Fibroblast of lung (primary cell): ENCODE results near the gene PAK1IP1. TPM values are rescaled to one million over a fixed set of nuclear protein-coding genes. Genes with fewer than 3 reads are reported as not detected.
"Not testable (repeated sequence)": the region's sequence is repeated elsewhere in the genome, so short reads cannot be mapped to it uniquely, and the experiment has no call there.

Experiments used
- DNase-seq, 2 donors: peaks; one replicate each; pipeline versions ENCODE4 v3.0.0 to v3.0.0-alpha.2; 2010; ENCODE audit warnings: low read depth in 2 of 2
- H2AFZ ChIP-seq: 2 replicates; pipeline ENCODE4 v1.5.1; 2012; ENCODE audit warnings: low read length, control low read depth, inconsistent platforms
- H3K27ac ChIP-seq: 2 replicates; pipeline ENCODE4 v1.5.1; 2011; ENCODE audit warnings: low read length, control low read depth; ENCODE audit not compliant: insufficient read depth
- H3K27me3 ChIP-seq: 2 replicates; pipeline ENCODE4 v1.5.1; 2011; ENCODE audit warnings: mild to moderate bottlenecking, low read length; ENCODE audit not compliant: control insufficient read depth, insufficient read depth
- H3K36me3 ChIP-seq: 2 replicates; pipeline ENCODE4 v1.5.1; 2011; ENCODE audit warnings: low read length; ENCODE audit not compliant: control insufficient read depth, insufficient read depth
- H3K4me1 ChIP-seq: 2 replicates; pipeline ENCODE4 v1.5.1; 2011; ENCODE audit warnings: low read length; ENCODE audit not compliant: control insufficient read depth, insufficient read depth; ENCODE audit errors: extremely low read depth
- H3K4me2 ChIP-seq: 2 replicates; pipeline ENCODE4 v1.5.1; 2011; ENCODE audit warnings: low read length, control low read depth; ENCODE audit not compliant: insufficient read depth; ENCODE audit errors: extremely low read depth
- H3K4me3 ChIP-seq, 4 experiments: fragments of 200-600 bp in 1 of 4; sonication (generic) in 1 of 4; replicated peaks in 1 of 4; 2 replicates each; pipeline ENCODE4 v1.5.1; 2011 to 2016; ENCODE audit warnings: low read length in 4 of 4, low read depth in 3 of 4, mild to moderate bottlenecking in 3 of 4, control low read depth in 2 of 4, inconsistent platforms in 1 of 4, mixed read lengths in 1 of 4; ENCODE audit not compliant: insufficient read depth in 1 of 4; ENCODE audit errors: control extremely low read depth in 1 of 4
- H3K79me2 ChIP-seq: 2 replicates; pipeline ENCODE4 v1.5.1; 2012; ENCODE audit warnings: mild to moderate bottlenecking, low read length, inconsistent platforms; ENCODE audit not compliant: control insufficient read depth, insufficient read depth
- H3K9ac ChIP-seq: 2 replicates; pipeline ENCODE4 v1.5.1; 2011; ENCODE audit warnings: mild to moderate bottlenecking, low read length, control low read depth; ENCODE audit not compliant: insufficient read depth
- H3K9me3 ChIP-seq: 2 replicates; pipeline ENCODE4 v1.5.1; 2012; ENCODE audit warnings: low read depth, low read length; ENCODE audit not compliant: control insufficient read depth, insufficient read depth
- H4K20me1 ChIP-seq: 2 replicates; pipeline ENCODE4 v1.5.1; 2011; ENCODE audit warnings: low read length; ENCODE audit not compliant: control insufficient read depth, insufficient read depth; ENCODE audit errors: extremely low read depth
- CTCF ChIP-seq, 2 donors: IDR thresholded peaks in 1 of 2; conservative IDR thresholded peaks in 1 of 2; 1 replicate in 1 of 2; 2 replicates in 1 of 2; pipeline ENCODE4 v1.5.1; 2011 to 2012; ENCODE audit warnings: low read length in 2 of 2, control low read depth in 1 of 2, inconsistent platforms in 1 of 2, low read depth in 1 of 2, mild to moderate bottlenecking in 1 of 2
- EZH2 ChIP-seq: IDR thresholded peaks from 2 replicates; pipeline ENCODE4 v1.5.1; 2012; ENCODE audit warnings: low read length, control low read depth, mild to moderate bottlenecking; ENCODE audit errors: missing control alignments
- polyA plus RNA-seq, 2 donors: library from polyadenylated mRNA; depleted of rRNA in 1 of 2; stranded (reverse) in 1 of 2; unstranded in 1 of 2; fragments of >200 nt; gene quantifications; 2 replicates each; pipeline ENCODE4 v1.2.1, GENCODE V29; 2011 to 2012; ENCODE audit warnings: missing spikeins in 1 of 2
- total RNA-seq: library from RNA; depleted of rRNA; stranded (reverse); fragments of >200 nt; gene quantifications from 2 replicates; pipeline ENCODE4 v1.2.1, GENCODE V29; 2014

PAK1IP1 gene
- total and polyA plus RNA-seq, 2 donors (not counting 1 experiment from before 2014, with no cell fraction given): 16.3 to 27.3 TPM

- H3K27me3 ChIP-seq: no peaks in the 10 kb centered on the region
- H3K4me2 ChIP-seq: no peak overlapping the region
- H3K4me1 ChIP-seq: peaks cover 2% of the 10 kb centered on the region
- H3K79me2 ChIP-seq: no peaks in the 10 kb centered on the region
- H3K9ac ChIP-seq: no peak overlapping the region
- no peak overlapping the region for H3K4me3 ChIP-seq
- DNase-seq: no peak
- H3K36me3 ChIP-seq: no peaks in the 10 kb centered on the region
- TF ChIP-seq EZH2 (no peak), CTCF (conservative IDR thresholded peaks at IDR 0.05 in 1 of 2, IDR thresholded peaks at IDR 0.05 in 1 of 2; ENCODE audit: low read depth in 1 of 2, low read length in 2 of 2) (no peak)
- no peak overlapping the region for H2AFZ ChIP-seq
- H4K20me1 ChIP-seq: no peaks in the 10 kb centered on the region
- no peaks in the 10 kb centered on the region for H3K9me3 ChIP-seq
- H3K27ac ChIP-seq: no peak overlapping the region
Observed at GRCh38 chr6:10740061-10740460, 45.3 kb downstream of the PAK1IP1 start.

GRCh38 chr6:10741643-10742042 is 46.9 kb downstream of the PAK1IP1 start:
- not testable (repeated sequence) for H3K4me3 ChIP-seq, H3K79me2 ChIP-seq, H2AFZ ChIP-seq, DNase-seq, H3K36me3 ChIP-seq, H3K27me3 ChIP-seq, H3K9me3 ChIP-seq, H3K27ac ChIP-seq, H3K9ac ChIP-seq, H4K20me1 ChIP-seq, H3K4me2 ChIP-seq, H3K4me1 ChIP-seq

GRCh38 chr6:10742251-10742650 is 47.5 kb downstream of the PAK1IP1 start:
- H3K9ac ChIP-seq: no peak overlapping the region
- no peaks in the 10 kb centered on the region for H3K79me2 ChIP-seq
- H2AFZ ChIP-seq: no peak overlapping the region
- H3K4me3 ChIP-seq: no peak overlapping the region
- no peak for TF ChIP-seq EZH2
- no peak for TF ChIP-seq CTCF (conservative IDR thresholded peaks at IDR 0.05 in 1 of 2, IDR thresholded peaks at IDR 0.05 in 1 of 2; ENCODE audit: low read depth in 1 of 2, low read length in 2 of 2)
- no peaks in the 10 kb centered on the region for H3K4me1 ChIP-seq
- H3K27ac ChIP-seq: no peak overlapping the region
- H3K36me3 ChIP-seq: no peaks in the 10 kb centered on the region
- no peak overlapping the region for H3K4me2 ChIP-seq
- no peaks in the 10 kb centered on the region for H3K27me3 ChIP-seq
- DNase-seq: no peak
- no peaks in the 10 kb centered on the region for H3K9me3 ChIP-seq
- H4K20me1 ChIP-seq: no peaks in the 10 kb centered on the region

GRCh38 chr6:10743515-10743914 is 48.7 kb downstream of the PAK1IP1 start:
- Histone ChIP-seq H3K79me2 (peaks cover 7% of the 10 kb centered on the region), H3K36me3 (no peaks in the 10 kb centered on the region), H3K27ac (no peak overlapping the region), H4K20me1 (no peaks in the 10 kb centered on the region), H3K4me3 (no peak overlapping the region), H3K9me3 (no peaks in the 10 kb centered on the region), H3K4me1 (no peaks in the 10 kb centered on the region), H3K27me3 (no peaks in the 10 kb centered on the region), H2AFZ (no peak overlapping the region), H3K4me2 (no peak overlapping the region), H3K9ac (no peak overlapping the region)
- TF ChIP-seq CTCF (conservative IDR thresholded peaks at IDR 0.05 in 1 of 2, IDR thresholded peaks at IDR 0.05 in 1 of 2; ENCODE audit: low read depth in 1 of 2, low read length in 2 of 2) (no peak), EZH2 (no peak)
- no peak for DNase-seq
